HG03025 (cell line): ENCODE results near the gene LMCD1.
A peak's percentile ranks its signal among the peaks of the same experiment; 100 is the strongest.

Experiments used
- ATAC-seq: cut with Tn5 transposase; IDR thresholded peaks from one replicate; pipeline ENCODE4 v1.9.1; 2021; ENCODE audit warnings: mild to moderate bottlenecking, moderate library complexity; ENCODE audit not compliant: unreplicated experiment, low FRiP score

The LMCD1 gene, protein sequence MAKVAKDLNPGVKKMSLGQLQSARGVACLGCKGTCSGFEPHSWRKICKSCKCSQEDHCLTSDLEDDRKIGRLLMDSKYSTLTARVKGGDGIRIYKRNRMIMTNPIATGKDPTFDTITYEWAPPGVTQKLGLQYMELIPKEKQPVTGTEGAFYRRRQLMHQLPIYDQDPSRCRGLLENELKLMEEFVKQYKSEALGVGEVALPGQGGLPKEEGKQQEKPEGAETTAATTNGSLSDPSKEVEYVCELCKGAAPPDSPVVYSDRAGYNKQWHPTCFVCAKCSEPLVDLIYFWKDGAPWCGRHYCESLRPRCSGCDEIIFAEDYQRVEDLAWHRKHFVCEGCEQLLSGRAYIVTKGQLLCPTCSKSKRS

GRCh38 chr3:8501371-8502131 is at the start of gene LMCD1:
Gene LMCD1 (plus strand): TSS chr3:8501823. CDS start chr3:8501939, 116 bp downstream.
- ATAC-seq, result peak; percentile 97

GRCh38 chr3:8452112-8452511 is 49.5 kb upstream of the LMCD1 start:
- no peak for ATAC-seq

DNA sequence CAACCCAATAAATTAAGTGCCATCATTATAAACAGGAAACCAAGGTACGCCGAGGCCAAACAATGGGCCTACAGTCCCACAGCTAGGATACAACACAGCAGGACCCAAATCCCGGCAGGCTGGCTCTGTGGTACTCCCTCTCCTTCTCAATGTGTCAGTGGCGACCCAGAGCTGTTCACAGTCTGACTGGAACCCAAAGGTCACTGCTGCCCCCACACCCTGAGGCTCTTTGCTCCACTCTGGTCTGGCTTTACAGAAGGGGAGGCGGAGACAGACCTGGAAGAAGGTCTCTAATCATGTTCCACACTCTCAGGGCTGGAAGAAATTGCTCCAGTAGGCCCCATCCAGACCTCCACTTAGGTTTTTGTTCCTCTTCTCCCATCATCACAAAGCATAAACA is 48.5 kb upstream of the LMCD1 start:
- ATAC-seq, result no peak

GRCh38 chr3:8455526-8456411 is 45.9 kb upstream of the LMCD1 start:
- no peak for ATAC-seq

GRCh38 chr3:8456412-8456811 is 45.2 kb upstream of the LMCD1 start:
- ATAC-seq, result no peak

DNA sequence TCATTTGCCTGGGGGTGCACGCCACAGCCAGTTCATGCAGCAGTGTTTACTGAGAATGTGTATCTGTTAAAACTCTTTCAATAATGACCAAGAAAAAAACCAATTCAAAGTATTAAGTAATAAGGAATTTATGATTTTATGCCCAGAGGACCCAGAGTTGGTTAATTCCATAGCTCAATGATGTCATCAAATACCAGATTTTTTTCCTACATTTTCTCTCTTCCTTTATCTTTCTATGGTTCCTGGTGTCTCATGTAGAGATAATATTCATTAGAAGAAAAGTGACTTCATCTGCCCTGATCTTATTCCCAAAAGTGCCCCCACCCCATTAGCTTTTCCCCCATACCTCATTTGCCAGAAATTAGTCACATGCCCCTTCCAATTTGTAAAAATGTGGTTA is 44.6 kb upstream of the LMCD1 start:
- ATAC-seq, result no peak

- no peak for ATAC-seq
Measured at GRCh38 chr3:8458238-8458661, 43.4 kb upstream of the LMCD1 start.

DNA sequence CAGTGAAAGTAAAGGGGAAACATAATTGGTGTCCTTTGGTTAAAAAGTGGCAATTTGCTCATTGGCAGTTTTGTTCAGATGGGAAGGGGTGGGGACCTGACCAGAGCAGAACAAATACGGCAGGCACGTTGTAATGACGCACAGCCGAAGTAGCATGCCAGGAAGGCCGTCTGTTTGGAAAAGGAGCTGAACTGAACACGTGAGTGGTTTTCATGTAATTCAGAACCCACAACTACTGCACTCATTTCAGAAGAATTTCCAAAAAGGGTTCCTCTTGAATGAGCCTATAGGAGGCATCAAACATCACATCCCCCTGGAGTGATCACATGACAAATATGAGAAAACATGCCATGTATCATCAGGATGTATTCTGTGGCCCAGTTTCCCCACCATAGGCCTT is 42.9 kb upstream of the LMCD1 start:
- no peak for ATAC-seq

DNA sequence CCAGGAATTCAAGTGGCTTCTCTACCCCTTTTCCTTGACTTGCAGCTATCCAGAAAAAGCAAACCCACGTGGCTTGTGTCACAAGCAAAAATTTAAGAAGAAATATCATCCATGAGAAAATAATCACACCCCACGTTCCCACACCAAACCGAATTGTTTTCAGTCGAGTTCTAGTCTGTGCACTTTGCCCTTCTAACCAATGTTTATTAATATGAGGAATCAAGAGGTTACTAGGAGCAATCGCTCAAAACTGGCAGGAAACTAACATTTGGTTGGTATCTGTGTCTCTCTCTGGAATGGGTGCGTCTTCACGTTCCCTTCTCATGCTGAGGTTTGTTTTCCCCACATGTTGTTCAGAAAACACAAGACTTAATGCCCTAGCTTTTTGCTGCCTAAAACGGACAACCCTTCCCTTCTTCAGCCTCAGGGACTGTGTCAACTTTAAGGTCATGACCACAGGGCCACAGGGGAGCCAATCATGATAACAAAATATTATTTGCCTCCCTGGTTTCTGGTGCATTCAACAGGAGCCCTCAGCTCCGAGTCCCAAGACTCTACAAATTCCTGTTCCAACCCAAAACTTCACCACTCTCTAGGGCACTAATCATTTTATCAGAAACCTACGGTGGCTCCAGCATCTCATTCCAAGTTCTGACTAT is 41.4 kb upstream of the LMCD1 start:
- ATAC-seq, result no peak

DNA sequence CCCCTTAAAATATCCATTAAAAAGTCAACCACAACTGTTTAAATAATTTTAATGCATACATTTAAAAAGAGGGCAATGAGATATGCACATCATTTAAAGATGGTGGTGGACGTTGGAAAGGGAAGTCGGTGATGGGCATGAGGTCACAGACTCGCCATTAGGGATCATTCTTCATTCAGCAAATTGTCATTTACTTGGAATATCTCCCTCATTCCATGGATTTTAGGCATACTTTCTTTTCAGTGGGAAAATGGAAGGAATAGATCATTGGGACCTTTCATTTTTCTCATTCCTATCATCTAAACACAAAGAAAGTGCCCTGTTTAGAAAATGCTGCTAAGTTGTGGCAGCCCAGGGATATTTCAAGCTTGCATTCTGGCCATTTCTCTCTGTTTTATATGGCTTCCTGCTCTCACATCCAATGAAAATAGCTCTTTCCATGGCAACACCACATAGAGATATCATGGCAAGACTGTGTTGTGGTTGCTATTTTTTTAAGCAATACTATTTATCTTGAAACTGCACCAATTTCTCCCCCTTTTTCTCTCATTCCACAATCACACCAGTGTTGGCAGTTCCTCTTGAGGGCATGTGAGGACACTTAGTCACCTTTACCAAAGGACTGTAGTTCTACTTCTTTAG is 40.7 kb upstream of the LMCD1 start:
- no peak for ATAC-seq

DNA sequence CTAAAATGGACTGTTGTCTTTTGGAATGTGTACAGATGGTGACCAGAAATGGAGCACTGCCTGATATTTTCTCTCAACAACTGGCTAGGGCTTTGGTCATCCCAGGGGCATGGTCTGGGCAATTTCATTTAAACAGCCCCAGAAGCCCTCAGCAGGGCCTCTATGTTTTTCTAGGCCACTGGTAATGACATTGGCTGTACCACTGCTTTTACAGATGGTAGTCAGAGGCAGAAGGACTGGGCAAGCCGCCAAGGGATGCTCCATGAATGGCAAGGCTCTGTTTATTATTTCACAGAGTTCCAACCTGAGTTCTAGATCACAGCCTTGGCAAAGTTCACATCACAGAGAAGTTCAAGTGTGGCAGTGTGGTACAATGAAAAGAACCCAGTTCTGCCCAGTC is 37.0 kb upstream of the LMCD1 start:
- ATAC-seq, result no peak

DNA sequence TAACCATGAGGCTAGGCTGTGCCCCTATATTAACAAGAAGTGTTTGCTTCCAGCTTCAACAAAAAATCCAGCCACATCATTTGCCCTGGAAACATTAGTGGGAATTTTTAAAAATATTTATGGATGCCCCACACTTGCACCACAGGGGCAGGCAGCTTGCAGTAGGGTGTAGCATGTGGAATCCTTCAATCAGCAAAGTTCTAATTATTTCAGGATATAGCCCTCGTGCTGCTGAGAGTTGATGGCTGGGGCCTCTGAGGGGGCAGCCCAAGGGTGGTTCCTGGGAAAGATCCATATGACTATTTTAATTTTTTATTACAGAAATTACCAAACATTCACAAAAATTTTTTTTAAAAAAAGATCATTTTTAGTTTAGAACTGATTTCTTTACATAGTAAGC is 35.1 kb upstream of the LMCD1 start:
- no peak for ATAC-seq

GRCh38 chr3:8470801-8471200 is 30.8 kb upstream of the LMCD1 start:
- ATAC-seq, result no peak

- no peak for ATAC-seq
Measured at GRCh38 chr3:8472549-8472948, 29.1 kb upstream of the LMCD1 start.

DNA sequence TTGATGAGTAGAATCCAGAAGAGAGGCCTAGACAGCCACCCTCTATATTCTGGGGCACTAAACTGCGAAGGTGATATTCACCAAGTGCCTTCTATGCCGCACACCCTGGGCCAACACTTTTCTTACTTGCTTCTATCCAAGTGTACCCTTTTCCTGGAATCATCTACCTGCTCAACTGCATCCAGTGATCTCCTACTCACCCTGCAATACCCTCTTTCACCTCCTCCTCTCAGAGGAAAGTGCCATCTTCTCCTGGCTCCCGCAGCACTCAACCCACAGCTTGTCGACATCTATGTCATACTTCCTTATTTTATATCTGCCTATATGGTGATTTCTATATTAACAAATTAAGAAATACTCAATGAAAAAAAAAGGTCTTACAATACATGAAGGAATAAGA is 28.6 kb upstream of the LMCD1 start:
- no peak for ATAC-seq

DNA sequence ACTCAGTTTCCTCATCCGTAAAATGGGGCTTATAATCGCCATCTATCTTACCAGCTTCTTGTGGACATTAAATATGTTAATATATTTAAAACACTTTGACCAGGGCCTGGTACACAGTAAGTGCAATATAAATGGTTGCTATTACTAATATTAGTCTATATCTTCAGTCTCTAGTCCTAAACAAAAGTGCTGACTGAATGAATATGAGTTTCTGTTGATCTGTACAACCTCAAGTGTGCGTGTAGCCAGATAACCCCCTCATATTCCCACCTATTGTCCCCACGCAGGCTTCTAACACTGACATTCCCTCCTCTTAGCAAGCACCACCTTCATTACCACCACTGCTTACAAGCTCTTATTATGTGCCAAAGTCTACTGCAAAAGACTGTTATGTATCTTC is 27.6 kb upstream of the LMCD1 start:
- no peak for ATAC-seq

DNA sequence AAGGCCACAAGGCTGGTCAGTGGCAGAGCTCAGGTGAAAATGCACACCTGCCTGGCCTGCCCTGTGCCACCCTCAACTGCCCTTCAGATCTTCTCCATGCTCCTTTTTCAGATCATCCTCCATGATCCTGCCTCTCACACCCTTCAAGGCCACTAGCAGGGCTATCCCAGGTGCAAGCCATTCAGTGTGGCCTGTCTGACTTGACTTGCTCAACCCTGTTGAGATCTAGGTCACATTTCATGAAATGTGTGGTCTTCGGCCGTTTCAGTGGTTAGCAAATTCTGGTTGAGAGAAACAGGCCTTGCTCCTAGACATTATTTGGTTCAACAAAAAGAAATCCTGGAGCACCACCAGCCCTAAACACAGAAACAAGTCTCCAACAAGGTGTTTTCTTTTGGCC is 26.6 kb upstream of the LMCD1 start:
- no peak for ATAC-seq

- no peak for ATAC-seq
Measured at GRCh38 chr3:8480699-8481098, 20.9 kb upstream of the LMCD1 start.

GRCh38 chr3:8481380-8481779 is 20.2 kb upstream of the LMCD1 start:
- ATAC-seq, result no peak

- ATAC-seq, result no peak
Measured at GRCh38 chr3:8482263-8482662, 19.4 kb upstream of the LMCD1 start.
